ENCODE data around the gene CDH10. TPM values are rescaled to one million over a fixed set of nuclear protein-coding genes. Genes with fewer than 3 reads are reported as not detected.

Gene CDH10
- not detected for polyA plus RNA-seq (2012; ENCODE audit: insufficient read depth, insufficient read length)

- DNase-seq (ENCODE audit: low read depth, low spot score) = no peak
- no peak within 1 kb of the TSS for H3K4me3 ChIP-seq (ENCODE audit: low read length)
Measured at GRCh38 chr5:24644761-24645160, at the start of gene CDH10. TSS of gene CDH10 (minus strand) at chr5:24644978. CDS start at chr5:24593490, 51,488 bp downstream.

- DNase-seq (ENCODE audit: low read depth, low spot score) = no peak
- H3K4me3 ChIP-seq (ENCODE audit: low read length) = no peak overlapping the region
Measured at GRCh38 chr5:24693609-24694008, 48.8 kb upstream of the CDH10 start.

GRCh38 chr5:24691074-24691473 is 46.3 kb upstream of the CDH10 start:
- H3K4me3 ChIP-seq (ENCODE audit: low read length) = no peak overlapping the region
- DNase-seq (ENCODE audit: low read depth, low spot score) = no peak

GRCh38 chr5:24681106-24681505 is 36.3 kb upstream of the CDH10 start:
- DNase-seq (ENCODE audit: low read depth, low spot score) = no peak
- H3K4me3 ChIP-seq (ENCODE audit: low read length) = no peak overlapping the region

GRCh38 chr5:24668050-24668449 is 23.3 kb upstream of the CDH10 start:
- H3K4me3 ChIP-seq (ENCODE audit: low read length) = no peak overlapping the region
- DNase-seq (ENCODE audit: low read depth, low spot score) = no peak

- no peak for DNase-seq (ENCODE audit: low read depth, low spot score)
- no peak overlapping the region for H3K4me3 ChIP-seq (ENCODE audit: low read length)
Measured at GRCh38 chr5:24649531-24649930, 4.8 kb upstream of the CDH10 start.

- no peak overlapping the region for H3K4me3 ChIP-seq (ENCODE audit: low read length)
- no peak for DNase-seq (ENCODE audit: low read depth, low spot score)
Measured at GRCh38 chr5:24646915-24647314, 2.1 kb upstream of the CDH10 start.

GRCh38 chr5:24645483-24645882 is 705 bp upstream of the CDH10 start:
- H3K4me3 ChIP-seq (ENCODE audit: low read length) = no peak overlapping the region
- no peak for DNase-seq (ENCODE audit: low read depth, low spot score)

GRCh38 chr5:24643880-24644279 is 898 bp downstream of the CDH10 start:
- no peak overlapping the region for H3K4me3 ChIP-seq (ENCODE audit: low read length)
- no peak for DNase-seq (ENCODE audit: low read depth, low spot score)

- no peak for DNase-seq (ENCODE audit: low read depth, low spot score)
- H3K4me3 ChIP-seq (ENCODE audit: low read length) = no peak overlapping the region
Measured at GRCh38 chr5:24643156-24643555, 1.6 kb downstream of the CDH10 start.

- DNase-seq (ENCODE audit: low read depth, low spot score) = peak; percentile 25
Measured at GRCh38 chr5:24642022-24642421, 2.8 kb downstream of the CDH10 start.

GRCh38 chr5:24635209-24635608 is 9.6 kb downstream of the CDH10 start:
- no peak for DNase-seq (ENCODE audit: low read depth, low spot score)

More at GRCh38 chr5:24642022-24642421, 2.8 kb downstream of the CDH10 start:
- no peak overlapping the region for H3K4me3 ChIP-seq (ENCODE audit: low read length)

GRCh38 chr5:24633715-24634325 is 11.0 kb downstream of the CDH10 start:
- DNase-seq (ENCODE audit: low read depth, low spot score) = peak; percentile 19
- H3K4me3 ChIP-seq (ENCODE audit: low read length) = no peak overlapping the region

More at GRCh38 chr5:24635209-24635608, 9.6 kb downstream of the CDH10 start:
- no peak overlapping the region for H3K4me3 ChIP-seq (ENCODE audit: low read length)

GRCh38 chr5:24632353-24632752 is 12.4 kb downstream of the CDH10 start:
- no peak overlapping the region for H3K4me3 ChIP-seq (ENCODE audit: low read length)
- DNase-seq (ENCODE audit: low read depth, low spot score) = no peak

GRCh38 chr5:24630918-24631317 is 13.9 kb downstream of the CDH10 start:
- DNase-seq (ENCODE audit: low read depth, low spot score) = no peak
- no peak overlapping the region for H3K4me3 ChIP-seq (ENCODE audit: low read length)

- H3K4me3 ChIP-seq (ENCODE audit: low read length) = no peak overlapping the region
- no peak for DNase-seq (ENCODE audit: low read depth, low spot score)
Measured at GRCh38 chr5:24629798-24630197, 15.0 kb downstream of the CDH10 start.

GRCh38 chr5:24624872-24625271 is 19.9 kb downstream of the CDH10 start:
- H3K4me3 ChIP-seq (ENCODE audit: low read length) = no peak overlapping the region
- DNase-seq (ENCODE audit: low read depth, low spot score) = no peak

GRCh38 chr5:24623624-24624023 is 21.2 kb downstream of the CDH10 start:
- H3K4me3 ChIP-seq (ENCODE audit: low read length) = no peak overlapping the region
- no peak for DNase-seq (ENCODE audit: low read depth, low spot score)

GRCh38 chr5:24623031-24623430 is 21.7 kb downstream of the CDH10 start:
- no peak overlapping the region for H3K4me3 ChIP-seq (ENCODE audit: low read length)
- no peak for DNase-seq (ENCODE audit: low read depth, low spot score)

GRCh38 chr5:24621792-24622191 is 23.0 kb downstream of the CDH10 start:
- DNase-seq (ENCODE audit: low read depth, low spot score) = peak; percentile 15
- no peak overlapping the region for H3K4me3 ChIP-seq (ENCODE audit: low read length)

GRCh38 chr5:24616566-24616965 is 28.2 kb downstream of the CDH10 start:
- no peak overlapping the region for H3K4me3 ChIP-seq (ENCODE audit: low read length)
- DNase-seq (ENCODE audit: low read depth, low spot score) = no peak
